SK-N-SH (cell line): Measurements from ENCODE around the gene KCNK18. TPM values are rescaled to one million over a fixed set of nuclear protein-coding genes. Genes with fewer than 3 reads are reported as not detected.

Experiments used
- CTCF ChIA-PET: fragments of 300-600, 350-600 bp; formaldehyde crosslinking; extraction: SDS; loops from one replicate; lab custom pipeline; 2021; lab: Yijun Ruan, JAX
- POLR2A ChIA-PET: fragments of 350-600 bp; sonication (Branson Sonifier 250); formaldehyde crosslinking; extraction: SDS; loops from one replicate; lab custom pipeline; 2020; ENCODE audit warnings: antibody characterized with exemption, inconsistent platforms; lab: Yijun Ruan, JAX
- DNase-seq: peaks from one replicate; pipeline ENCODE4 v3.0.0; 2012
- H2AFZ ChIP-seq: fragments of 200-600 bp; sonication (generic); 2 replicates; pipeline ENCODE4 v1.8.1; 2016; ENCODE audit warnings: antibody characterized with exemption, mild to moderate bottlenecking, low read depth
- H3F3A ChIP-seq: fragments of 200-600 bp; sonication (generic); replicated peaks from 2 replicates; pipeline ENCODE3; 2016; ENCODE audit warnings: antibody characterized with exemption, mild to moderate bottlenecking; ENCODE audit not compliant: insufficient read depth
- H3K27ac ChIP-seq, 2 experiments: fragments of 200-500 bp in 1 of 2; fragments of 200-600 bp in 1 of 2; sonication (Bioruptor generic) in 1 of 2; sonication (generic), shearing (Covaris generic) in 1 of 2; 2 replicates each; pipeline versions ENCODE4 v1.5.1 to v1.6.1; 2014 to 2016; ENCODE audit warnings: low read depth in 2 of 2, inconsistent platforms in 1 of 2, low read length in 1 of 2, mild to moderate bottlenecking in 1 of 2, mixed read lengths in 1 of 2
- H3K27me3 ChIP-seq: fragments of 200-600 bp; sonication (generic), shearing (Covaris generic); 2 replicates; pipeline ENCODE4 v1.6.1; 2016; ENCODE audit warnings: mixed run types; ENCODE audit not compliant: insufficient read depth
- H3K36me3 ChIP-seq, 2 experiments: fragments of 200-500 bp in 1 of 2; fragments of 200-600 bp in 1 of 2; sonication (Bioruptor generic) in 1 of 2; sonication (generic) in 1 of 2; replicated peaks in 1 of 2; 2 replicates each; pipeline versions ENCODE3 to v1.5.1; 2014 to 2016; ENCODE audit warnings: low read length in 1 of 2, mild to moderate bottlenecking in 1 of 2; ENCODE audit not compliant: insufficient read depth in 2 of 2, control insufficient read depth in 1 of 2
- H3K4me1 ChIP-seq, 2 experiments: fragments of 200-500 bp in 1 of 2; fragments of 200-600 bp in 1 of 2; sonication (Bioruptor generic) in 1 of 2; sonication (generic), shearing (Covaris generic) in 1 of 2; 2 replicates each; pipeline versions ENCODE4 v1.5.1 to v1.6.1; 2014 to 2016; ENCODE audit warnings: low read depth in 1 of 2, low read length in 1 of 2, mixed run types in 1 of 2; ENCODE audit not compliant: insufficient read depth in 2 of 2, control insufficient read depth in 1 of 2
- H3K4me2 ChIP-seq: fragments of 200-600 bp; sonication (generic), shearing (Covaris generic); 2 replicates; pipeline ENCODE4 v1.6.1; 2017; ENCODE audit warnings: mixed run types
- H3K4me3 ChIP-seq, 2 experiments: fragments of 200-500 bp in 1 of 2; fragments of 200-600 bp in 1 of 2; sonication (Bioruptor generic) in 1 of 2; sonication (generic), shearing (Covaris generic) in 1 of 2; 2 replicates each; pipeline versions ENCODE4 v1.5.1 to v1.8.1; 2014 to 2016; ENCODE audit warnings: low read depth in 2 of 2, inconsistent platforms in 1 of 2, low read length in 1 of 2, mild to moderate bottlenecking in 1 of 2, mixed read lengths in 1 of 2, moderate library complexity in 1 of 2
- H3K79me2 ChIP-seq: fragments of 200-600 bp; sonication (generic); 2 replicates; pipeline ENCODE4 v1.8.1; 2017; ENCODE audit warnings: mild to moderate bottlenecking; ENCODE audit not compliant: insufficient read depth
- H3K9ac ChIP-seq: fragments of 200-600 bp; sonication (generic); 2 replicates; pipeline ENCODE4 v1.6.1; 2017; ENCODE audit warnings: mixed run types
- H3K9me2 ChIP-seq: fragments of 200-600 bp; sonication (generic); 2 replicates; pipeline ENCODE4 v1.6.1; 2017; ENCODE audit warnings: mixed run types
- H3K9me3 ChIP-seq: fragments of 200-600 bp; sonication (generic); 2 replicates; pipeline ENCODE4 v1.6.1; 2017; ENCODE audit warnings: mixed run types, mild to moderate bottlenecking, moderate library complexity
- H4K20me1 ChIP-seq: fragments of 200-600 bp; sonication (generic); 2 replicates; pipeline ENCODE4 v1.6.1; 2017; ENCODE audit warnings: mild to moderate bottlenecking, mixed run types; ENCODE audit not compliant: insufficient read depth
- CHD2 ChIP-seq: fragments of 150-350 bp; IDR thresholded peaks from 2 replicates; pipeline ENCODE4 v1.6.1; 2018; ENCODE audit warnings: low read length; ENCODE audit not compliant: partially characterized antibody
- EP300 ChIP-seq, 2 experiments: IDR thresholded peaks; 2 replicates each; pipeline versions ENCODE4 v1.4.0 to v1.6.1; 2012; ENCODE audit warnings: borderline replicate concordance in 1 of 2, low read depth in 1 of 2, low read length in 1 of 2
- EZH2phosphoT487 ChIP-seq: fragments of 200-600 bp; sonication (generic); IDR thresholded peaks from 2 replicates; pipeline ENCODE4 v1.6.1; 2017; ENCODE audit warnings: low read depth, mixed run types, mild to moderate bottlenecking, antibody characterized with exemption, moderate library complexity, borderline replicate concordance
- FOXM1 ChIP-seq: IDR thresholded peaks from 2 replicates; pipeline ENCODE4 v1.4.0; 2012; ENCODE audit warnings: low read depth, mild to moderate bottlenecking
- GATA2 ChIP-seq: sonication (generic); formaldehyde crosslinking; IDR thresholded peaks from 2 replicates; pipeline ENCODE4 v1.5.0; 2020; ENCODE audit warnings: mild to moderate bottlenecking, missing genetic modification reagents
- MEF2A ChIP-seq: IDR thresholded peaks from 2 replicates; pipeline ENCODE4 v1.4.0; 2012; ENCODE audit warnings: low read depth, borderline replicate concordance
- NFIC ChIP-seq: IDR thresholded peaks from 2 replicates; pipeline ENCODE4 v1.4.0; 2012; ENCODE audit warnings: borderline replicate concordance
- RAD21 ChIP-seq: IDR thresholded peaks from 2 replicates; pipeline ENCODE4 v1.6.1; 2012; ENCODE audit warnings: mild to moderate bottlenecking, low read length
- RCOR1 ChIP-seq: fragments of 150-350 bp; IDR thresholded peaks from 2 replicates; pipeline ENCODE4 v1.6.1; 2017; ENCODE audit warnings: antibody characterized with exemption, low read length
- REST ChIP-seq: IDR thresholded peaks from 2 replicates; pipeline ENCODE4 v1.6.1; 2012; ENCODE audit warnings: mild to moderate bottlenecking, low read depth, low read length, moderate library complexity
- RFX5 ChIP-seq: IDR thresholded peaks from 2 replicates; pipeline ENCODE4 v1.6.1; 2012; ENCODE audit warnings: mild to moderate bottlenecking, improper control_type of control experiment, low read length
- RXRA ChIP-seq: IDR thresholded peaks from 2 replicates; pipeline ENCODE4 v1.4.0; 2012; ENCODE audit warnings: low read depth, mild to moderate bottlenecking, borderline replicate concordance
- SIN3A ChIP-seq: IDR thresholded peaks from 2 replicates; pipeline ENCODE4 v1.6.1; 2012; ENCODE audit warnings: low read depth, mild to moderate bottlenecking, low read length, moderate library complexity, borderline replicate concordance
- TAF1 ChIP-seq: IDR thresholded peaks from 2 replicates; pipeline ENCODE4 v1.6.1; 2012; ENCODE audit warnings: low read depth, mild to moderate bottlenecking, low read length, moderate library complexity, borderline replicate concordance
- TCF12 ChIP-seq: IDR thresholded peaks from 2 replicates; pipeline ENCODE4 v1.4.0; 2012
- TEAD4 ChIP-seq: IDR thresholded peaks from 2 replicates; pipeline ENCODE4 v1.4.0; 2012; ENCODE audit warnings: mild to moderate bottlenecking, borderline replicate concordance; ENCODE audit not compliant: insufficient read depth
- USF1 ChIP-seq: IDR thresholded peaks from 2 replicates; pipeline ENCODE4 v1.4.0; 2012; ENCODE audit warnings: low read depth, borderline replicate concordance
- WGBS: methylation state at CpG from one replicate; pipeline ENCODE4 v1.1.6; 2017; ENCODE audit warnings: low lambda C conversion rate; 5-methylcytosine and 5-hydroxymethylcytosine counted together
- polyA plus RNA-seq, 3 experiments: library from polyadenylated mRNA; depleted of rRNA; stranded (reverse); fragments of >200 nt; gene quantifications; 2 replicates each; pipeline ENCODE4 v1.2.3, GENCODE V29; 2012
- TF ChIP-seq, protein P1 (sequence below): fragments of 150-350 bp; IDR thresholded peaks from 2 replicates; pipeline ENCODE4 v1.6.1; 2016; ENCODE audit warnings: mild to moderate bottlenecking, low read depth, low read length

KCNK18 gene
- polyA plus RNA-seq, 1 of the 3 experiments (the other 2 are of a cell fraction): not detected

GRCh38 chr10:117237401-117237991 is 40.2 kb downstream of the KCNK18 start:
- Histone ChIP-seq H3K4me1 (no peaks in the 10 kb centered on the region; a peak in 1 of 4 replicates), H3K27me3 (0 out of 2 replicates have a peak, but pooled peaks cover 21% of the 10 kb centered on the region), H4K20me1 (no peaks in the 10 kb centered on the region), H3K79me2 (no peaks in the 10 kb centered on the region), H3K9me2 (no peaks in the 10 kb centered on the region), H3K9ac (no peak overlapping the region), H3K4me2 (no peak overlapping the region), H2AFZ (no peak overlapping the region), H3F3A (no peaks in the 10 kb centered on the region), H3K4me3 (no peak overlapping the region), H3K36me3 (no peaks in the 10 kb centered on the region), H3K27ac (no peak overlapping the region), H3K9me3 (no peaks in the 10 kb centered on the region)
- ChIA-PET CTCF (interaction anchor here (1.0 kb wide), 1 partner anchor 81 kb away, joined by 4 read pairs; no protein-coding TSS in a partner anchor), POLR2A (no interaction called here)
- no peak for DNase-seq
- no peak for TF ChIP-seq RFX5
- TF ChIP-seq, protein P1, sequence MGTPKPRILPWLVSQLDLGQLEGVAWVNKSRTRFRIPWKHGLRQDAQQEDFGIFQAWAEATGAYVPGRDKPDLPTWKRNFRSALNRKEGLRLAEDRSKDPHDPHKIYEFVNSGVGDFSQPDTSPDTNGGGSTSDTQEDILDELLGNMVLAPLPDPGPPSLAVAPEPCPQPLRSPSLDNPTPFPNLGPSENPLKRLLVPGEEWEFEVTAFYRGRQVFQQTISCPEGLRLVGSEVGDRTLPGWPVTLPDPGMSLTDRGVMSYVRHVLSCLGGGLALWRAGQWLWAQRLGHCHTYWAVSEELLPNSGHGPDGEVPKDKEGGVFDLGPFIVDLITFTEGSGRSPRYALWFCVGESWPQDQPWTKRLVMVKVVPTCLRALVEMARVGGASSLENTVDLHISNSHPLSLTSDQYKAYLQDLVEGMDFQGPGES: no peak
- TF ChIP-seq FOXM1: no peak
- no peak for TF ChIP-seq SIN3A
- TF ChIP-seq TCF12: no peak
- no peak for TF ChIP-seq CHD2
- no peak for TF ChIP-seq NFIC
- no peak for TF ChIP-seq RCOR1
- TF ChIP-seq USF1: no peak
- no peak for TF ChIP-seq TAF1
- TF ChIP-seq EZH2phosphoT487: no peak
- no peak for TF ChIP-seq GATA2 (CRISPR knock-in tag)
- TF ChIP-seq RAD21: no peak
- 40% methylated on average over 5 of the region's 5 CpGs for WGBS

DNA sequence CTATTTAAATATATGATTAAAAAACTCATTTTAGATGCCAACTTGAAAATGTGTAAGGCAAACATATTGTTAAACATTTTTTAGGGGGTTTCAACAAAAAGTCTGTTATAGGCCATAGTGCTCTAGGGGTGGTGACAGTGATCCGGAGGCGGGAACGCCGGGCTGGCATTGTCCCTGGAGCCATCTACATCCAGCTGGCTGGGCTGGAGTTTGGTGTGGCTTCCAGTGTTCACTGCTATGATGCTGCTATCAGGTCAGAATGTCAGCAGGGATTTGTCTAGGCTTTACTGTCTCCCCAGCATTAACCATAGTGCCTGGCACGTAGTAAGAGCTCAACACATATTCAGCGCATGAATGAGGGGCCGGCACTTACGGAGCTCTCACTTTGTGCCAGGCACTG is 41.8 kb downstream of the KCNK18 start:
- ChIA-PET POLR2A (no interaction called here), CTCF (interaction anchor here (1.2 to 2.0 kb wide), 5 partner anchors 12 to 81 kb away, joined by 3 to 7 read pairs (median 6); no protein-coding TSS in a partner anchor)
- no peaks in the 10 kb centered on the region for H4K20me1 ChIP-seq
- no peak for TF ChIP-seq RXRA
- TF ChIP-seq EP300 (IDR thresholded peaks at IDR 0.05; ENCODE audit: borderline replicate concordance in 1 of 2, low read depth in 1 of 2, low read length in 1 of 2): no peak
- TF ChIP-seq MEF2A: no peak
- TF ChIP-seq FOXM1: no peak
- TF ChIP-seq TEAD4: no peak
- TF ChIP-seq RFX5: no peak
- TF ChIP-seq USF1: no peak
- TF ChIP-seq RCOR1: no peak
- TF ChIP-seq SIN3A: no peak
- TF ChIP-seq REST: no peak
- no peak for TF ChIP-seq RAD21
- no peak overlapping the region for H2AFZ ChIP-seq
- no peak for DNase-seq
- H3K9me2 ChIP-seq: no peaks in the 10 kb centered on the region
- no peak overlapping the region for H3K27ac ChIP-seq
- H3K4me3 ChIP-seq: no peak overlapping the region
- H3F3A ChIP-seq: no peaks in the 10 kb centered on the region
- H3K79me2 ChIP-seq: no peaks in the 10 kb centered on the region
- H3K9me3 ChIP-seq: no peaks in the 10 kb centered on the region
- 0 out of 2 replicates have a peak, but pooled peaks cover 21% of the 10 kb centered on the region for H3K27me3 ChIP-seq
- H3K4me1 ChIP-seq: no peaks in the 10 kb centered on the region; a peak in 1 of 4 replicates
- H3K9ac ChIP-seq: no peak overlapping the region
- no peaks in the 10 kb centered on the region for H3K36me3 ChIP-seq
- H3K4me2 ChIP-seq: no peak overlapping the region
- 90% methylated on average over 7 of the region's 8 CpGs for WGBS
